ENCODE data around the gene F10. TPM values are rescaled to one million over a fixed set of nuclear protein-coding genes. Genes with fewer than 3 reads are reported as not detected.

F10 gene
- total RNA-seq, 2 donors from 2014 or later: 21.9 to 27.5 TPM

DNA sequence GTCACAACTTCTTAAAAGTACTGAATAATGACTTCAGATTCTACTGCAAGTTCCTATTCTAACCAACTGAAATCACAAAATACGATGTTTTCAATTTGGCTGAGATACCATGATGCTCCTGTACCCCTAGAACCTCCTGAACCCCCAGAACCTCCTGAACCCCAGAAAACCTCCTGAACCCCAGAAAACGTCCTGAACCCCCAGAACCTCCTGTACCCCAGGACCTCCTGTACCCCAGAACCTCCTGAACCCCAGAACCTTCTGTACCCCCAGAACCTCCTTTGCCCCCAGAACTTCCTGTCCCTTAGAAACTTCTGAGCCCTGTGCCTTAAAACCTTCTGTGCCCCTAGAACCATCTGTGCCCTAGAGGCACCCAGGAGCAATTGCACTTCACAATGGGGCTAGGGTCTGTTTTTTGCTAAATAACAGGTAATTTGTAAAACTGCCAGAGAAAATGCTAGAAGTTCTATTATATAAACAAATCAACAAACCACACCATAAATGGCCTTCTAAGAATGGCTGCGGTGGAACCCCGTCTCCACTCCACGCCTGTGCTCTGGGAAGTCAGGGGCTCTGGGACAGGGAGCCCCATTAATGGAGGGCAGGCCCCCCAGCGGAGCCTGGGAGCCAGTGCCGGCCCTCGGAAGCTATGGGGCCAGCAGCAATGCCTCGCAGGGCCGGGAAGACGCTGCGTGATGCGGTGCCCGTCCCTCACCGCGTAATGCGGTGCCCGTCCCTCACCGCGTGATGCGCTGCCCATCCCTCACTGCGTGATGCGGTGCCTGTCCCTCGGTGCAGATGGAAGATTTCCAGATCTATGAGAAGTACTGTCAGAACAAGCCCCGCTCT lies 38.3 kb upstream of the F10 start:
- Histone ChIP-seq H3K4me3 (no peak overlapping the region), H3K27me3 (no peaks in the 10 kb centered on the region), H3K36me3 (peaks cover 14% of the 10 kb centered on the region), H3K9me3 (no peaks in the 10 kb centered on the region), H3K4me1 (peaks cover 0 to 7% of the 10 kb centered on the region in 2 donors), H3K27ac (no peak overlapping the region)
- TF ChIP-seq, protein P1, sequence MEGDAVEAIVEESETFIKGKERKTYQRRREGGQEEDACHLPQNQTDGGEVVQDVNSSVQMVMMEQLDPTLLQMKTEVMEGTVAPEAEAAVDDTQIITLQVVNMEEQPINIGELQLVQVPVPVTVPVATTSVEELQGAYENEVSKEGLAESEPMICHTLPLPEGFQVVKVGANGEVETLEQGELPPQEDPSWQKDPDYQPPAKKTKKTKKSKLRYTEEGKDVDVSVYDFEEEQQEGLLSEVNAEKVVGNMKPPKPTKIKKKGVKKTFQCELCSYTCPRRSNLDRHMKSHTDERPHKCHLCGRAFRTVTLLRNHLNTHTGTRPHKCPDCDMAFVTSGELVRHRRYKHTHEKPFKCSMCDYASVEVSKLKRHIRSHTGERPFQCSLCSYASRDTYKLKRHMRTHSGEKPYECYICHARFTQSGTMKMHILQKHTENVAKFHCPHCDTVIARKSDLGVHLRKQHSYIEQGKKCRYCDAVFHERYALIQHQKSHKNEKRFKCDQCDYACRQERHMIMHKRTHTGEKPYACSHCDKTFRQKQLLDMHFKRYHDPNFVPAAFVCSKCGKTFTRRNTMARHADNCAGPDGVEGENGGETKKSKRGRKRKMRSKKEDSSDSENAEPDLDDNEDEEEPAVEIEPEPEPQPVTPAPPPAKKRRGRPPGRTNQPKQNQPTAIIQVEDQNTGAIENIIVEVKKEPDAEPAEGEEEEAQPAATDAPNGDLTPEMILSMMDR (IDR thresholded peaks at IDR 0.05): no peak
- DNase-seq (ENCODE audit: low spot score): no peak

DNA sequence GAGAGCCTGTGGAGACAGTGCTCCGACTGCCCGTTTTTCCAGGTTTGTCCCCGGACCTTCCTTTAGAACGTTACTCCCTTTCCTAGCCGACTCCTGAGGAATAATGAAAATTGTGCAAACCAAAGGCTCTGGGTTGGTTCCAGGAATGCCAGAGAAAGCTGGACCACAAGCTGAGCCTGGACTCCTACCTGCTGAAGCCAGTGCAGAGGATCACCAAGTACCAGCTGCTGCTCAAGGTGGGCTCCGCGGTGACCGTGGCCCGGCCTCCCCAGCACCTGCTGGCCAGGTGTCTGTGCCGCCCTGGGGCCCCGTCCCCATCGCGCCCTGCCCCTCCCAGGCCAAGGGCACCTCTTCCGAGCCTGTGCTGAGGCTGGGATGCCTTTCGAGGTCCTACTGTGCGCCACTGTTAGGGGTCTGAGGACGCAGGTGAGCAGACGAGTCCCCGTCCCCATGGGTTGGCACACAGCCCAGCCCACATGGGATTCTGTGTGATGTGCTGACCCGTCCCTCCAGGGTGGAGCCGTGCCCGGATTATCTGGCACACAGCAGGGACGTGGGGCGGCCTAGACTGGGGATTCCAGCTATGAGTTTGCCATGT lies 37.6 kb upstream of the F10 start:
- DNase-seq (ENCODE audit: low spot score): no peak
- TF ChIP-seq, protein P1 (IDR thresholded peaks at IDR 0.05): no peak

DNA sequence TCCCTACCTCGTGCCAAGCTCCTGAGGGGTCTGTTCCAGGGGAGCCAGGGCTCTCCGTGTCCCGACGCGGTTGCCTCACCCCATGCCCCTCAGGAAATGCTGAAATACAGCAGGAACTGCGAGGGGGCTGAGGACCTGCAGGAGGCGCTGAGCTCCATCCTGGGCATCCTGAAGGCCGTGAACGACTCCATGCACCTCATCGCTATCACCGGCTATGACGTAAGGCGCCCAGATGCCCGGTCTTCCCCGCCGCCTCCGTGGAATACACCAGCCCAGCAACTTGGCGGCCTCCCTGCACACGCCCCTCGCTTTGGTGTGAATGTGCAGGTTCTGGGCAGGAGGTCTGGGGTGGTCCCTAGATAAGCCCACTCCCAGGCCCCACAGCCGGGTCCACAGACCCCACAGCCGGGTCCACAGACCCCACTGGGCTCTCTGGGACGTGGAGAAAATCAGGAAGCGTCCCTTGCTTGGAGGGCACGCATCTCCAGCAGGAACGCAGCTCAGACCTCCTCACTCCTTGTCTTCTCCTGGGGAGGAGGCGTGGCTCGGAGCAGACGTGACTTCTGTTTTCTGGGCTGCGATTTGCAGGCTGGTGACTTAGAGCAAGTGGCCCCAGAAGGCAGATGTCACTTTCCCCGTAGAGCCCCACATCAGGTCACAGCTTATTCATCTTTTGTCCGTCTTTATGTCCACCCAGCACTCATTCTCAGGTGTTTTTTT lies 36.4 kb upstream of the F10 start:
- Histone ChIP-seq H3K4me3 (no peak overlapping the region), H3K27me3 (no peaks in the 10 kb centered on the region), H3K36me3 (peaks cover 23% of the 10 kb centered on the region), H3K4me1 (peaks cover 0 to 7% of the 10 kb centered on the region in 2 donors), H3K27ac (no peak overlapping the region), H3K9me3 (no peaks in the 10 kb centered on the region)
- DNase-seq (ENCODE audit: low spot score): no peak
- TF ChIP-seq, protein P1 (IDR thresholded peaks at IDR 0.05): no peak

More for the DNA sequence above, 37.6 kb upstream of the F10 start:
- Histone ChIP-seq H3K4me3 (no peak overlapping the region), H3K27me3 (no peaks in the 10 kb centered on the region), H3K36me3 (peaks cover 22% of the 10 kb centered on the region), H3K27ac (no peak overlapping the region), H3K4me1 (peaks cover 0 to 7% of the 10 kb centered on the region in 2 donors), H3K9me3 (no peaks in the 10 kb centered on the region)

DNA sequence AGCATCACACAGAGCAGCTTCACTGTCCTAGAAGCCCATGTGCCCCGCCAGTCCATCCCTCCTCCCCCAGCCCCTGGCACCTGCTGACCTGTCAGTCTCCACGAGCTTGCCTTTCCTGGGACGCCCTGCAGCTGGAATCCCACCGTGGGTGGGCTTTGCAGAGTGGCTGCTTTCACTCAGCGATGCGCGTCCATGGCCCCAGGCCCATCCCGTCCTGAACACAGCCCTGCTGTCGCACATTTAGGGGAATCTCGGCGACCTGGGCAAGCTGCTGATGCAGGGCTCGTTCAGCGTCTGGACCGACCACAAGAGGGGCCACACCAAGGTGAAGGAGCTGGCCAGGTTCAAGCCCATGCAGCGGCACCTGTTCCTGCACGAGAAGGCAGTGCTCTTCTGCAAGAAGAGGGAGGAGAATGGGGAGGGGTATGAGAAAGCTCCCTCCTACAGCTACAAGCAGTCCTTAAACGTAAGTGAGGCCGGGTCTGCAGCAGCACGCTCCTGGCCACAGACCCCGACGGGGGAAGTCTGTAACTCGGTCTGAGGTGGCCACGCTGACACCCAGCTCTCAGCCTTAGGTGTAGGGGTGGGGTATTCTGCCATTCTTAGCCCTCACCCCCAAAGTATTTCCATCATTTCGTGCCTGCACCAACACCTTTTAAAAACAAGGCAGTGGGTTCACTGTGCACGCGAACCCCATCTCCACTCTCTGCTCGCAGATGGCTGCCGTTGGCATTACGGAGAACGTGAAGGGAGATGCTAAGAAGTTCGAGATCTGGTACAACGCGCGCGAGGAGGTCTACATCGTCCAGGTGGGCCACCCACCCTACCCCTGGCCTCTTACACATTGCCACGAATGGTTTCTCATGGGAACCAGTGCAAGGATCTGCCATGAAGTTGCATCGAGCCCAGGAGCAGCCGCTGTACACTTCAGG lies 35.3 kb upstream of the F10 start:
- Histone ChIP-seq H3K4me1 (peaks cover 0 to 7% of the 10 kb centered on the region in 2 donors), H3K36me3 (peaks cover 23% of the 10 kb centered on the region), H3K27me3 (no peaks in the 10 kb centered on the region), H3K9me3 (no peaks in the 10 kb centered on the region), H3K4me3 (no peak overlapping the region), H3K27ac (no peak overlapping the region)
- no peak for DNase-seq (ENCODE audit: low spot score)
- TF ChIP-seq, protein P1 (IDR thresholded peaks at IDR 0.05): no peak

Measured in right atrium auricular region (tissue), 2 donors.